ENCODE measurements around the gene BSG.
"Not testable (repeated sequence)": the region's sequence is repeated elsewhere in the genome, so short reads cannot be mapped to it uniquely, and the experiment has no call there.

BSG gene

DNA sequence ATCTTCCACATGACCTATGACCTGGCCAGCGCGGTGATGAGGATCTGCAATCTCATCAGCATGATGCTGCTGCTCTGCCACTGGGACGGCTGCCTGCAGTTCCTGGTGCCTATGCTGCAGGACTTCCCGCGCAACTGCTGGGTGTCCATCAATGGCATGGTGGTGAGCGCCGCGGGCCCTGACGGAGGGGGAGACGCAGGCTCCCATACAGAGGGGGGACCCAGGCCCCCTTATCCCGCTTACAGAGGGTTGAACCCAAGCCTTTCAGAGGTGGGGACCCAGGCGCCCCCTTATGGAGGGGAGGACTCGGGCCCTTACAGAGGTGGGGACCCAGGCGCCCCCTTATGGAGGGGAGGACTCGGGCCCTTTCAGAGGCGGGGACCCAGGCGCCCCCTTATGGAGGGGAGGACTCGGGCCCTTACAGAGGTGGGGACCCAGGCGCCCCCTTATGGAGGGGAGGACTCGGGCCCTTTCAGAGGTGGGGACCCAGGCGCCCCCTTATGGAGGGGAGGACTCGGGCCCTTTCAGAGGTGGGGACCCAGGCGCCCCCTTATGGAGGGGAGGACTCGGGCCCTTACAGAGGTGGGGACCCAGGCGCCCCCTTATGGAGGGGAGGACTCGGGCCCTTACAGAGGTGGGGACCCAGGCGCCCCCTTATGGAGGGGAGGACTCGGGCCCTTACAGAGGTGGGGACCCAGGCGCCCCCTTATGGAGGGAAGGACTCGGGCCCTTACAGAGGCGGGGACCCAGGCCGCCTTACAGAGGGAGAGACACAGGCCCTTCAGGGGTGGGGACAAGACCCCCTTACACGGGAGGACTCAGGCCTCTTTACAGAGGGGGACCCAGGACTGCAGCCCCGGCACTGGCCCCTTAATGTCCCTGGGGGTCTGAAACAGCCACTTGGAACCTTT, 32.9 kb downstream of the BSG start:
- not testable (repeated sequence) for DNase-seq

DNA sequence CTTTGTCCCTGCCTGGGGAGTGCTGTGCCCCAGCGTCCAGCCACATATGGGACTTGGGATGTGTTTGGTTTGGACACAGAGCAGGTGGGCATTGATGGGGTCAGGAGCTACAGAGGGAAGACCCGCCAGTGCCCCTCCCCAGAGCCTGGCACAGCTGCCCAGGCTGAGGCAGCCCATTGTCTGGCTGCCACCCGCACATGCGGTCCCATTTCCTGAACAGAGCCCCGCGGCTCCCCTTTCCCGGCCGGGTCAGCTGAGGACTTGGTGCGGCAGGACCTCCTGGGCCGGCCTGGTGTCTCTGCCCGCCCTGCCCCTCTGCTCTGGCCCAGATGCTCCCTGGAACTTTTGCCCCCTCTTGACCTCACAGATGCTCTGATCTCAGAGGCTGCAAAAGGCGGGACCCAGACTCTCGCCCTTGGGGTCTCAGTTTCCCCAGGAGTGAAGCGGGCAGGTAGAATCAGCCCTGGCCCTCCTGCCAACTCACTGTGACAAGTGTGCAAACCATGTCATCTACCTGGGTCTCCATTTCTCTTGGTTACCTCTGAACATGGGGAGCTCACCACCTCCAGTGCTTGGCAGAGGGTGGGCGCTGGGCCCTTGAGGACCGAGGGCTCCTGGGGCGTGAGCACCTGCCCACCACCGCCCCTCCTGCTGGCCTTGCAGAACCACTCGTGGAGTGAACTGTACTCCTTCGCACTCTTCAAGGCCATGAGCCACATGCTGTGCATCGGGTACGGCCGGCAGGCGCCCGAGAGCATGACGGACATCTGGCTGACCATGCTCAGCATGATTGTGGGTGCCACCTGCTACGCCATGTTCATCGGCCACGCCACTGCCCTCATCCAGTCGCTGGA, 35.1 kb downstream of the BSG start:
- DNase-seq: no peak

DNA sequence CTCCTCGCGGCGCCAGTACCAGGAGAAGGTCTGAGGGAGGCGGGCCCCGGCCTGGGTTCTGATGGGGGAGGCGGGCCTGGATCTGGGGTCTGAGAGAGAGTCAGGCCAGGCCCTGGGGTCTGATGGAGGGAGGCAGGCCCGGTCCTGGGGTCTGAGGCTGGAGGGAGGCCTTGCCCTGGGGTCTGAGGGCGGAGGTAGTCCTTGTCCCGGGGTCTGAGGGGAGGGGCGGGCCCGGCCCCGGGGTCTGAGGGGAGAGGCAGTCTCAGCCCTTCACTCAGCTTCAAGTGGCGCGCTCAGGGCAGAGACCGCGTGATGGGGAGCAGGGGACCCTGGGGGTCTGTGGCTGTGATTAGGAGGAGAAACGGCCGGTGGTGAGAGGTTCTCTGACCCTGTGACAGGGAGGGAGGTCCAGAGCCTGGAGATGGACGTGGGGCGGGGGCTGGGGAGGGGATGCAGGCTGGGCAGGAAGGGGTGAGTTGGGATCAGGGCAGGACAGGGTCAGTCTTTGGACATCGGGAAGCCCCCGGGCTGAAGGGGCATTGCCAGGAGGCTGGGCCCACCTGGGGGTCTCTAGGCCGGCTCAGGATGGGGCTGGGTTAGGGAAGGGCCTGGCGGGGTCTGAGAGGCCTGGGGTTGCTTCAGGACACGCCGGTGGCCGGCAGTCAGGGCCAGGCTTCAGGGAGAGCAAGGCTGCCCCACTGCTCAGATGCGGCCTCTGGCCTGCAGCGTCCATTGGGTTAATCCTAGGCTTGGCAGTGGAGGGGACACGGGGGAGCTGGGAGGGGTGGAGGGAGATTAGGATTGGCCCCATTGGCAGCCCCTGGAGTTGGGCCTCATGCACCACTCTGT, 36.0 kb downstream of the BSG start:
- DNase-seq: no peak

DNA sequence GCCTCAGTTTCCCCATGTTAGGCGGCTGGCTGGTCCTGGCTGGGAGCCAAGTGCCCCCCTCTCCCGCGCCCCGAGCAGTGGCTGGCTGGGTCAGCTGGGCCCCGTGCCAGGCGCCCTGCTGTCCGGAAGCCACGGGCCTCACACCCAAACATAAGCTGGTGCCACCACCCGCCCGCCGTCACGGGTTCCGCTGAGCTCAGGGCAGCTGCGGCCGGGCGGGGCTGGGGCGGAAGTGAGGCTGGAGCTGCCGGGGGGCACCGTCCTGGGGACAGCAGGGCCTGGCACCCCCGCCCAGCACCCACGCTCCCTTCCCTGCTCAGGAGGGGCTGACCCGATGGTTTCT, 36.6 kb downstream of the BSG start:
- no peak for DNase-seq

DNA sequence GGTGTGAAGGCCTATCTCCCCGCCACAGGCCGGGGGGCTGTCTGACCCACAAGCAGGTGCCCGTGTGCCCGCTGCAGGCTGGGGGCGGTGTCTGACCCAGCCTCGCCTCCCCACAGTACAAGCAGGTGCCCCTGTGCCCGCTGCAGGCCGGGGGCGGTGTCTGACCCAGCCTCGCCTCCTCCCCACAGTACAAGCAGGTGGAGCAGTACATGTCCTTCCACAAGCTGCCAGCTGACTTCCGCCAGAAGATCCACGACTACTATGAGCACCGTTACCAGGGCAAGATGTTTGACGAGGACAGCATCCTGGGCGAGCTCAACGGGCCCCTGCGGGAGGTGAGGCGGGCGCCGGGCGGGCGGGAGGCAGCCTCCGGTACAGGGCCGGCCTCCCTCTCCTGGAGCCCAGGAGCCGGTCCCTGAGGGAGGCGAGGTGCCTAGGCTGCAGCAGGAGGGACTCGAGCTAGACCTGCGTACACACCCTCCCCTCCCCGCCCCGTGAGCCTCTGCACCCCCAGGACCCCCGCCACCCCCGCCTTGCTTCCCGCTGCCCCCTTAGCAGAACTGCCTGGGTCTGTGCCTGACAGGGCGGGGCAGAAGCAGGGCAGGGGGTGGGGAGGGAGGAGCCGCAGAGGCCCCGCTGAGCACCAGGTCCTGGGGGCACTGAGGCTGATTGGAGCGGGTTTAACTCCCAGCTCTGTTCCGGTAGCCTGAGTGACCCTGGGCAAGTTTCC, 37.8 kb downstream of the BSG start:
- no peak for DNase-seq

DNA sequence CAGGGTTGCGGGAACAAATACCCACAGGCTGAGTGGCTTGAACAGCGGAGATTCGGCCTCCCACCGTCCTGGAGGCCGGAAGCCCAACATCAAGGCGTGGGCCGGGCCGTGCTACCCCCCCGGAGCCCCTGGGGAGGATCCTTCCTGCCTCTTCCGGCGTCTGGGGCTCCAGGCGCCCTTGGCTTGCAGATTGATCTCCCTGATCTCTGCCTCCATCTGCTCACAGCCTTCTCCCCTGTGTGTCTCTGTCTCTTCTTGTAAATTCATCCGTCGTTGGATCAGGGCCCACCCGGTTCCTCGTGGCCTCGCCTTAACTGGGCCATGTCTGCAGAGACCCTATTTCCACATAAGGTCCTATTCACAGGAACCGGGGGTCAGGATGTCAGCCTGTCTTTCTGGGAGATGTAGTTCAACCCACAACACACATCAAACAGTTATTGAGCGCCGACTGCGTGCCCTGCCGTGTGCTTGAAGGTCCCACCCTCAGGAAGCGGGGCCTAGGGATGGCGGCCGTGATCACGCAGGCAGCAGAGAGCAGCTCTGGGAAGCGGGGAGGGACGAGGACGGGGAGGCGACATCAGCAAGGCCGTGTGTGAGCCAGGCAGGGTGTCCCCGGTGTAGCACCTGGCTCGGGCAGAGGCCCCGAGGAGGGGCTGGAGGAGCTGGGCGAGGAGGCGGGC, 38.5 kb downstream of the BSG start:
- DNase-seq: peak; percentile 28

DNA sequence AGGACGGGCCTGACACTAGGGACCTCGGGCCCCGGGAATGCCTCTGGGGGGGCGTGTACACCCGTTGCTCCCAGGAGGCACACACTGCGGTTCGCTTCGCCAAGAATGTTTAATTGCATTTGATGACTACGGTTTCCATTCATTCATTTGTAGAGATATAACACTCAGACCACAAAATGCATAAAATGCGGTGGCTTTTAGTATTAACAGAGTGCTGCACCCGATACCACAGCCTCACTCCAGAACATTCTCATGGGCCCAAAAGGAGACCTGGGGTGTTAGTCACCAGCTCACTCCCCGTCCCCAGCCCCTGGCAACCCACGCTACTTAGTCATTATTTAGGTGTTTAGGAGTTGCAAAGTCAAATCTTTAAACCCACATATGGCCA, 39.1 kb downstream of the BSG start:
- peak; percentile 26 for DNase-seq

DNA sequence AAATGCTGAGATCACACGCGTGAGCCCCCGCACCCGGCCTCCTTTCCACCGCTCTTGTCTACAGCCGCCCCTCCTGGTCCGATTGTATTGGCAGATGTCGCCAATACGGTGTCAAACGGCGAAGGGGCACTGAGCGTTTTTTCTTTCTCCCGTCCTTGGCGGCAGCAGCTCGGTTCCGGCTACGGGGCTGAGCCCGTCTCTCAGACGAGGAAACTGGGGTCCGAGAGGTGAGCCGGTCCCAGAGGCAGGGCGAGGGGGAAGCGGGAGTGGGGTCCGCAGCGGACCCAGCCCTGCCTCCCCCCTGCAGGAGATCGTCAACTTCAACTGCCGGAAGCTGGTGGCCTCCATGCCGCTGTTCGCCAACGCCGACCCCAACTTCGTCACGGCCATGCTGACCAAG, 40.5 kb downstream of the BSG start:
- no peak for DNase-seq

DNA sequence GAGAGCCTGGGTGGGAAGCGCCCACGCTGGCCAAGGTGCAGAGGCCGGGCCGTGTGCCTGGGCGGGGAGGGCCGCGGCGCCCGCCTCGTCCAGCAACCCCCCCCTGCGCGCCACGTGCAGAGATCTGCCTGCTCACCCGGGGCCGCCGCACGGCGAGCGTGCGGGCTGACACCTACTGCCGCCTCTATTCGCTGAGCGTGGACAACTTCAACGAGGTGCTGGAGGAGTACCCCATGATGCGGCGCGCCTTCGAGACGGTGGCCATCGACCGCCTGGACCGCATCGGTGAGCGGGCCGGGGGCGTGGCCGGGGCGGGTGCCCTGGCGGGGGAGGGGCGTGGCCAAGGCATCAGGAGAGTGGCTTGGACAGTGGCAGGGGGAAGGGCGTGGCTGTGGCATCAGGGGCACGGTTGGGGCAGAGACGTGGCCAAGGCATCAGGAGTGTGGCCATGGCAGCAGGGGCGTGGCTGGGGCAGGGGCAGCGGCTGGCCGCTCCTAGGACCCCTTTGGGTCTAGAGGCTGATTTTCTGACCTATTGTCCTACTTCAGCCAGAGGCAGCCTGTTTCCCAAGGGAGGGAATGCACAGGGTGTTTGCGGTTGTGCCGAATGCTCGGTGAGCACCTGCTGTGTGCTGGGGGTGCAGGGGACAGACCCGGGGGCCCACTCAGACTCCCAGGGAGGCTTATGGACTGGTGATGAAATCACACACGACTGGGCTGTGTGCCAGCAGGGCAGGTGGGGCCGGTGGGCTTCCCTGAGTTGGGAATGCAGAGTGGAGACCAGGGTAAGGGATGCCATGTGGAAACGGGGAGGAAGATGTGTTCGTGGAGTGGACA, 41.6 kb downstream of the BSG start:
- DNase-seq: no peak

DNA sequence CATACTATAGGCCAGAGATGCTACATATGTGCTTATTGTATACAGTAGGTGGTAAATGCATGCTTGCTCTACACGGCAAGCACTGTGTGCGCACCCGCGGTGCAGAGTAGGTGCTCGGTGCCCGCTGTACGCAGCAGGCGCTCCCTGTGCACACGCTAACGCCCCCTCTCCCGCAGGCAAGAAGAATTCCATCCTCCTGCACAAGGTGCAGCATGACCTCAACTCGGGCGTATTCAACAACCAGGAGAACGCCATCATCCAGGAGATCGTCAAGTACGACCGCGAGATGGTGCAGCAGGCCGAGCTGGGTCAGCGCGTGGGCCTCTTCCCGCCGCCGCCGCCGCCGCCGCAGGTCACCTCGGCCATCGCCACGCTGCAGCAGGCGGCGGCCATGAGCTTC, 43.2 kb downstream of the BSG start:
- DNase-seq: no peak

DNA sequence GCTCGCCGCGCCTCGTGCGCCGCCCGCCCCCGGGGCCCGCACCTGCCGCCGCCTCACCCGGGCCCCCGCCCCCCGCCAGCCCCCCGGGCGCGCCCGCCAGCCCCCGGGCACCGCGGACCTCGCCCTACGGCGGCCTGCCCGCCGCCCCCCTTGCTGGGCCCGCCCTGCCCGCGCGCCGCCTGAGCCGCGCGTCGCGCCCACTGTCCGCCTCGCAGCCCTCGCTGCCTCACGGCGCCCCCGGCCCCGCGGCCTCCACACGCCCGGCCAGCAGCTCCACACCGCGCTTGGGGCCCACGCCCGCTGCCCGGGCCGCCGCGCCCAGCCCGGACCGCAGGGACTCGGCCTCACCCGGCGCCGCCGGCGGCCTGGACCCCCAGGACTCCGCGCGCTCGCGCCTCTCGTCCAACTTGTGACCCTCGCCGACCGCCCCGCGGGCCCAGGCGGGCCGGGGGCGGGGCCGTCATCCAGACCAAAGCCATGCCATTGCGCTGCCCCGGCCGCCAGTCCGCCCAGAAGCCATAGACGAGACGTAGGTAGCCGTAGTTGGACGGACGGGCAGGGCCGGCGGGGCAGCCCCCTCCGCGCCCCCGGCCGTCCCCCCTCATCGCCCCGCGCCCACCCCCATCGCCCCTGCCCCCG, 43.8 kb downstream of the BSG start:
- DNase-seq: no peak

DNA sequence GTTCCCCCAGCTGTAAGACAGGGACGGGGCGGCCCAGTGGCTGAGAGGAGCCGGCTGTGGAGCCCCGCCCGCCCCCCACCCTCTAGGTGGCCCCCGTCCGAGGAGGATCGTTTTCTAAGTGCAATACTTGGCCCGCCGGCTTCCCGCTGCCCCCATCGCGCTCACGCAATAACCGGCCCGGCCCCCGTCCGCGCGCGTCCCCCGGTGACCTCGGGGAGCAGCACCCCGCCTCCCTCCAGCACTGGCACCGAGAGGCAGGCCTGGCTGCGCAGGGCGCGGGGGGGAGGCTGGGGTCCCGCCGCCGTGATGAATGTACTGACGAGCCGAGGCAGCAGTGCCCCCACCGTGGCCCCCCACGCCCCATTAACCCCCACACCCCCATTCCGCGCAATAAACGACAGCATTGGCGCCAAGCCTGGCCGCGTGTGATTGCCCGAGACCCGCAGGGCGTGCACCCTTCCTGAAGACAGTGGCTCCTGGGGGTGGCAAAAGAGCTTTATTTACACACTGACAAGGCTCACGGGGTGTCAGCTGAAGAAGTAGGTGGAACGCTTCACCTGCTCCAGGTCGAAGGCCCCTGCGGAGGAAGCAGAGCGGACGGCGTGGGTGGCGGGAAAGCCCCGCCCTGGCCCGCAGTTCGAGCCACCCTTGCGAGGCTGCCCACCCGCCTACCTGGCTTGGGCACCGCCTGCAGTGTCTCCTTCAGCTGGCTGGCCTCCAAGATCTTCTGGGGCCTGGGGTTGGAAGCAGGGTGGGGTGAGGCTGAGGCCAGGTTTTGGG, 44.5 kb downstream of the BSG start:
- no peak for DNase-seq

DNA sequence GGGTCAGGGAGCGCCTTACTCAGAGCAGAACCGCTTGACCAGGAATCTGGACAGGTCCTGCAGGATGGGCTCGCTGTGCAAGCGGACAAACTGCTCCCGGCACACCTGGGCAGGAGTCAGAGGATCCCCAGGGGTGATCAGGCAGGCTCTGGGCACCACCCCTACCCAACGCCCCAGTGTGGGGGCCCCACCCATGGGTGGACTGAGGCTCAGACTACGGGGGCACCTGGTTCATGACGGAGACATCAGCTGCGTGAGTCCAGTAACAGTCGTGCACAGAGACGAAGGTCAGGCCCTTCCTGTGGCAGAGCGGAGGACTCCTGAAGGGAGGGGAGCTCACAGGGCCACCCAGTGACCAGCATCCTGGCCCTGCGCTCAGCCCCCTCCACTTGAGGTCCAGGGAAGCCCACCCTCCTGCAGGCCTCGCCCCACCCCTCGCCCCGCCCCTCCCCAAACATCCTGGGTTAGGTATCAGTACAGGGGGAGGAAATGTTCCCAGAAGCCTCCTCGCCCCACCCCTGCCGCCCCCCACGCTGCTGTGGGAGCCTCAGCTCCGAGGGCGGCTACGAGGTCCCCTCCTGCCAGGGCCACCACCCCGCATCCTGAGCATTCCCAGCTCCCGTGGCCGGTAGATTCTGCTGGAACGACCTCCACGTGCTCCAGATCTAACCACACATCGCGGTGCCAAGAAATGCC, 45.3 kb downstream of the BSG start:
- DNase-seq: no peak

DNA sequence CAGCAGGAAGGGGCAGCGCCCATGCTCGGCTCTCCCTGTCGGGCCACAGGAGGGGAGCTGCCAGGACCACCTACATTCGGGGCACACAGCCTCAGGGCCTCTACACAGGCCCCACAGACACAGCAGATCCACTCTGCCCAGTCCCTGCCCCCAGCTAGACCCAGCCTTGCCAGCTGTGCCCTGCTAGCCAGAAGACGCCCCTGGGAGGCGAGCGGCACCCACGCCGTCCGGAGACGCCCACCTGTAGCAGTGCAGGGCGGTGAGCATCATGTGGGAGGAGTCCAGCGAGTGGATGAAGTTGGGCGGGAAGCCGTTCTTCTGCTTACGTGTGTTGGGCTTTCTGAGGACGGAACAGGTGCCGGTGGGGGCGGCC, 45.8 kb downstream of the BSG start:
- no peak for DNase-seq

DNA sequence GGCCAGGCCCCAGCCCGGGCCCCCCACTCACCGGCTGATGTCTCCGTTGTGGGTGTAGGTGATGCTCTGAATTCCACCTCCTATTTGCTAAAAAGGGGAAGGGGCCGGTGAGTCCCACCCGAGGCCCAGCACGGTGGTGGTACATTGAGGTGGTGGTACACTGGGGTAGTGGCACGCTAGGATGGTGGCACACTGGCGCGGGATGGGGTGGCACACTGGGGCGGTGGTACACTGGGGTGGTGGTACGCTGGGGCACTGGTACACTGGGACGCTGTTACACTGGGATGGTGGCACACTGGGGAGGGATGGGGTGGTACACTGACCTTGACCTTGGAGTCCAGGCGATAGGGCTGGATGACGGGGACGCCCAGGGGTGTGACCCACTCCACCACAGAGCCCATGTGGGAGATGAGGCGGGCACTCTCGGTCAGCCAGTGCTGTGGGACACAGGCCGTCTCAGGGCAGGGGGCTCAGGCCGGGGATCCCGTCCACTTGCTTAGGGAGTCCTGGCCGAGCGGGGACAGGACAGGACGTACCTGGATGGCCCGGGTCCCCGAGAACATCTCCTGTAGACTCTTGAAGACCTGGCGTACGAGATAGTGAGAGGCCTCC, 46.4 kb downstream of the BSG start:
- no peak for DNase-seq

DNA sequence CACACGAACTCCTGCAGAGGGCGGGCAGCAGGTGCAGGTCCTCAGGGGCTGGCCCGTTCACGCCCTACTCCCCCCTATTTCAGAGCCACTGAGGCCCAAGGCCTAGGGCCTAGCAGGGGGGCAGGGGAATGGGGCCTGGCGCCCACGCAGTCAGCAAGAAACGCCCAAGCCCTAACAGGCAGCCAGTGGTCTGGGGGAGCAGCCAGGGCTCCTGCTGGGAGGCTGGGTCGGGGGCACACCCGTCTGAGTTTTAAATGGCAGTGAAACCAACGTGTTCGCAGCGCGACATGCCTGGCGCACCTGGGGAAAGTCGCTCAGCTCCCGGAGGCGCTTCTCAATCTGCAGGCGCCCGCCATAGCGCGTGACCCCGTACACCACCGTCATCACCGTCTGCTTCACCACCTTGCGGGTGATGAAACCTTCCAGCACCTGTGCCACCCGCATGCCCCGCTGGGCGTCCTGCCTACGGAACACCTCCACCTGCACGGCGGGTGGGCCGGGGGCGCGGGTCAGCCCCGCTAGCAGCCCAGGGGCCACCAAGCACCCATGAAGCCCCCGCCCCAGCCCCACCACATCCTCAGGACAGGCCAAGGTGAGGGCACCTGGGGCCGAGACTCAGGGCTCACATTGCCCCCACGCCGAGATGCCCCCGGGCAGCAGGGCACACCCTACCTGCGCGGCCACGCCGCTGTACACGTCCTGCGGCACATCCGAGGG, 47.0 kb downstream of the BSG start:
- DNase-seq: no peak

DNA sequence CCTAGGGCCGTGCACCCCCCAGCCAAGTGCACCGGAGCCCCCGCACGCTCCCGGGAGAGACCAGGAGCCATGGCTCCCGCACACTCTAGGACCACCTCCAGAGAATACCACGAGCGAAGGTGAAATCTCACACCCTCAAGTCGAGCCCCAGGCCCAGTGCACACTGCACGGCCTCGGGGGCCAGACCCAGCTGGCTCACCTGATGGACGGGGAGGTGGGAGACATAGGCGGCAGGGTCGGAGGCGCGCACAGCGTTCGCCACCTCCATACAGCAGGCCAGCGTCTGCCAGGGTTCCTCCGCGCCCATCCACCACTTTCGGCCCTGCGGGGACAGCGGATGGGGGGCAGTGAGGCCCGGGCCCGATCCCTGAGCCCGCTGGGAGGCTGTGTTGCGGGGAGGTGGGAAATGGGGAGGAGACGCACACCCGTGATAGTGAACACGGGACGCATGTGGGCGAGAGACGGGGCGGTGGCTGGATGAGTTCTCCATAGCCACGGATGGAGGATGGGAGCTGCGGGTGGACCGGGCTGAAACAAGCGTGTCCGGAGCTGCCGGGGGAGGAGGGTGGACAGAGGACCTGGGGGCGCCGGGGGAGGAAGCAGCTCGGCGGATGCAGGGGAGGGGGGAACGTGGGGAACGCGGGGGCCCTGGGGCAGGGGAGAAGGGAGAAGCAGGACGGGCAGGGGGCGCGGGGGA, 47.9 kb downstream of the BSG start:
- DNase-seq: no peak

All from activated CD4-positive, alpha-beta T cell treated with anti-CD3 and anti-CD28 coated beads for 1 hour (primary cell).